ENCODE results near the gene SMG6. TPM values are rescaled to one million over a fixed set of nuclear protein-coding genes. Genes with fewer than 3 reads are reported as not detected.

The SMG6 gene
- polyA plus RNA-seq, 1 of the 3 experiments (the other 2 are of a cell fraction) = 15.7 TPM

GRCh38 chr17:2172999-2173398, 130.6 kb downstream of the SMG6 start:
- Histone ChIP-seq H3K27ac (ENCODE audit: low read depth in 2 of 2, low read length in 1 of 2) (peak overlapping the region; percentile 91 to 98), H3F3A (replicated peaks; ENCODE audit: insufficient read depth) (peaks cover 34% of the 10 kb centered on the region), H3K9ac (peak overlapping the region; percentile 75; the same call in 1 of the 2 replicates), H4K20me1 (ENCODE audit: insufficient read depth) (no peaks in the 10 kb centered on the region), H3K4me2 (peak overlapping the region; percentile 75; the same call in 1 of the 2 replicates), H3K36me3 (replicated peaks in 1 of 2; ENCODE audit: control insufficient read depth in 1 of 2, insufficient read depth in 2 of 2, low read length in 1 of 2) (peaks cover 15 to 20% of the 10 kb centered on the region in 2 experiments), H3K27me3 (ENCODE audit: insufficient read depth) (no peaks in the 10 kb centered on the region), H3K9me3 (no peaks in the 10 kb centered on the region), H3K4me3 (ENCODE audit: low read depth in 2 of 2, low read length in 1 of 2) (no peak overlapping the region), H2AFZ (ENCODE audit: low read depth) (no peak overlapping the region), H3K9me2 (no peaks in the 10 kb centered on the region), H3K79me2 (ENCODE audit: insufficient read depth) (no peaks in the 10 kb centered on the region), H3K4me1 (ENCODE audit: control insufficient read depth in 1 of 2, insufficient read depth in 2 of 2, low read depth in 1 of 2, low read length in 1 of 2) (peaks cover 45 to 62% of the 10 kb centered on the region in 2 experiments)
- ChIA-PET CTCF (interaction anchor here (1.0 to 1.5 kb wide), 3 partner anchors 26 to 70 kb away, joined by 3 to 4 read pairs (median 3); no protein-coding TSS in a partner anchor), POLR2A (no interaction called here)
- 55% methylated on average over 1 of the region's 1 CpG for WGBS (ENCODE audit: low lambda C conversion rate)
- TF ChIP-seq USF2 (IDR thresholded peaks at IDR 0.05; ENCODE audit: borderline replicate concordance, low read depth, low read length) (no peak), POLR2AphosphoS5 (IDR thresholded peaks at IDR 0.05; ENCODE audit: low read depth, low read length) (no peak)
- DNase-seq = no peak

GRCh38 chr17:2172077-2172851, 131.3 kb downstream of the SMG6 start:
- WGBS (ENCODE audit: low lambda C conversion rate) = 20% methylated on average over 16 of the region's 16 CpGs
- H3K9ac ChIP-seq = peak overlapping the region; percentile 75
- ChIA-PET CTCF (interaction anchor here (0.9 to 2.9 kb wide), 5 partner anchors 27 to 89 kb away, joined by 3 to 9 read pairs (median 3); no protein-coding TSS in a partner anchor), POLR2A (no interaction called here)
- no peaks in the 10 kb centered on the region for H3K27me3 ChIP-seq (ENCODE audit: insufficient read depth)
- no peaks in the 10 kb centered on the region for H3K79me2 ChIP-seq (ENCODE audit: insufficient read depth)
- no peaks in the 10 kb centered on the region for H4K20me1 ChIP-seq (ENCODE audit: insufficient read depth)
- H2AFZ ChIP-seq (ENCODE audit: low read depth) = no peak overlapping the region
- no peak for DNase-seq
- H3F3A ChIP-seq (replicated peaks; ENCODE audit: insufficient read depth) = peaks cover 39% of the 10 kb centered on the region
- peaks cover 11 to 20% of the 10 kb centered on the region in 2 experiments for H3K36me3 ChIP-seq (replicated peaks in 1 of 2; ENCODE audit: control insufficient read depth in 1 of 2, insufficient read depth in 2 of 2, low read length in 1 of 2)
- peak overlapping the region in 1 of 2 experiments; percentile 17; a peak in 2 of 4 replicates for H3K4me3 ChIP-seq (ENCODE audit: low read depth in 2 of 2, low read length in 1 of 2)
- H3K4me2 ChIP-seq = peak overlapping the region; percentile 75
- H3K27ac ChIP-seq (ENCODE audit: low read depth in 2 of 2, low read length in 1 of 2) = peak overlapping the region; percentile 91 to 98
- no peaks in the 10 kb centered on the region for H3K9me2 ChIP-seq
- H3K9me3 ChIP-seq = no peaks in the 10 kb centered on the region
- H3K4me1 ChIP-seq (ENCODE audit: control insufficient read depth in 1 of 2, insufficient read depth in 2 of 2, low read depth in 1 of 2, low read length in 1 of 2) = peaks cover 38 to 54% of the 10 kb centered on the region in 2 experiments
- TF ChIP-seq JUND (IDR thresholded peaks at IDR 0.05) (peak; percentile 45; the same call in 1 of the 2 replicates), GABPA (IDR thresholded peaks at IDR 0.05; ENCODE audit: low read depth) (no peak), MAX (IDR thresholded peaks at IDR 0.05; ENCODE audit: low read depth) (peak; percentile 70), NFIC (IDR thresholded peaks at IDR 0.05; ENCODE audit: borderline replicate concordance) (peak; percentile 88), EP300 (IDR thresholded peaks at IDR 0.05; ENCODE audit: borderline replicate concordance in 1 of 2, low read depth in 1 of 2, low read length in 1 of 2) (peak; percentile 21 to 57; a peak in 2 of 4 replicates), USF2 (IDR thresholded peaks at IDR 0.05; ENCODE audit: borderline replicate concordance, low read depth, low read length) (no peak), FOXM1 (IDR thresholded peaks at IDR 0.05; ENCODE audit: low read depth) (0 out of 2 replicates have a peak, but pooled peaks have one; percentile 35), TAF1 (IDR thresholded peaks at IDR 0.05; ENCODE audit: borderline replicate concordance, low read depth, low read length) (peak; percentile 46; the same call in 1 of the 2 replicates), RCOR1 (IDR thresholded peaks at IDR 0.05; ENCODE audit: low read length) (no peak), MEF2A (IDR thresholded peaks at IDR 0.05; ENCODE audit: borderline replicate concordance, low read depth) (no peak), TEAD4 (IDR thresholded peaks at IDR 0.05; ENCODE audit: borderline replicate concordance, insufficient read depth) (peak; percentile 56; the same call in 1 of the 2 replicates), ELF1 (IDR thresholded peaks at IDR 0.05) (no peak), MXI1 (IDR thresholded peaks at IDR 0.05; ENCODE audit: low read depth, low read length) (no peak), PBX3 (IDR thresholded peaks at IDR 0.05) (peak; percentile 81), TCF12 (IDR thresholded peaks at IDR 0.05) (peak; percentile 91), FOSL2 (IDR thresholded peaks at IDR 0.05; ENCODE audit: borderline replicate concordance, low read depth) (peak; percentile 14; the same call in 1 of the 2 replicates), REST (IDR thresholded peaks at IDR 0.05; ENCODE audit: low read depth, low read length) (0 out of 2 replicates have a peak, but pooled peaks have one; percentile 7), RXRA (IDR thresholded peaks at IDR 0.05; ENCODE audit: borderline replicate concordance, low read depth) (peak; percentile 67; the same call in 1 of the 2 replicates), POLR2AphosphoS5 (IDR thresholded peaks at IDR 0.05; ENCODE audit: low read depth, low read length) (peak; percentile 30; the same call in 1 of the 2 replicates)
